ENCODE results near the gene ULBP3.
"Not testable (repeated sequence)": the region's sequence is repeated elsewhere in the genome, so short reads cannot be mapped to it uniquely, and the experiment has no call there.

ULBP3 gene

DNA sequence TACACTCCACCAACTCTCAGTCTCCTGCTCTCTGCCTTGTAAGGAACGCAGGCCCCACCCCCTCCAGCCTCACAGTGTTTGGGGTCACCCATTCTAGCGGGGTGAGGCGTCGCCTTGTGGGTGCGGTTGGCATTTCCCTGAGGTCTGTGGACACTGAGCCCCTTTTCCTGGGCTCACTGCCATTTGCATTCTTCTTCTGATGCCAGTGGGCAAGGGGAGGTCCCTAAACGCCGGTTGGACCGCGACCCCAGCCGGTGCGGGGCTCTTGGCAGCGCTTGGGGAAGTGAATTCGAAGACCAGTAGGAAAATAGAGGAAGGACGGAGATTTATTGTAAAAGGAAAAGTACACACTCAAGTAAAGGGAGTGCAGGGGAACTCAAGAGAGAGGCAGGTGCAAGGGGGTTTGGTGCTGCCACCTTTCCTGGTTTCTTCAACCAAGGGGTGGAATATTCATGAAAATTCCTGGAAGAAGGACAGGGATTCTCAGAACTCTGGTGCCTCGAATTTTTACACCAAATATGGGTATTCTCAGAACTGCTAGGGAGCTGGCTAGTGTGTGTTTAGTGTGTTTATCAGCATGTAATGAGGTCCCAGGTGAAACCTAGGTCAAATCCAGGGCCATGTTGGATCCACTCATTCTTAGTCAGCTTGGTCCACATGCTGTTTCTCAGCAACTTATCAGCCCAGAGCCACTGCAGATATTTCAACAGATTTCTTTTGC is 53.5 kb downstream of the ULBP3 start:
- DNase-seq (ENCODE audit: low spot score) = not testable (repeated sequence)

DNA sequence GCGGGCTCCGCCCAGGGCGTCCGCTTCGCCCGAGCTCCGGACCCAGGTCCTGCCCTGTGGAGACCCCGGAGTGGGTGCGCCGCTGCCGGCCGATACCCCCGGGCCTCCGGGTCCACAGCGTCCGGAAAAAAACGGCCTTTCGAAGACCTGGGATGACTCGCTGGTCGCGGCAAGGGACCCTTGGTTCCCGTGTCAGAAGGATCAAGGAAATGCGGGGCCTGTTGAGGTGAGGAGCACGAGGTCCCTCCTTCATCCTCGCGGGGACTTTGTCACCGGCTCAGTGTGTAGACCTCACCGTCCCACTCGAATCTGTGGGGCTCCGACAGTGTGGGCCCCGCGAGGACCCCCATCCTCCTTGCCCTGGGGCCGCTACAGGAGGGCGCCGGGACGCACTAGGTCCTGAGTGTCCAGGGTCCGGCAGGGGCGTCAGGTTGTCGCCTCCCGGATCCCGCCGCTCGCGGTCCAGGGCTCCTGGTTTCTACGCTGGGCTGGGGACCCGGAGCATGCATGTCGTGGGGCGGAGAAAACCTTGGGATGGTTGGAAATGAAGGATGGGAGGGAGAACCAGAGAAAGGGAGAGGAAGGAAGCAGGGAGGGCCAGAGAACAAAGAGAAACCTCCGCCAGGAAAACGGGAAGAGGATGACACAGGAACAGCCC is 54.2 kb downstream of the ULBP3 start:
- not testable (repeated sequence) for DNase-seq (ENCODE audit: low spot score)

DNA sequence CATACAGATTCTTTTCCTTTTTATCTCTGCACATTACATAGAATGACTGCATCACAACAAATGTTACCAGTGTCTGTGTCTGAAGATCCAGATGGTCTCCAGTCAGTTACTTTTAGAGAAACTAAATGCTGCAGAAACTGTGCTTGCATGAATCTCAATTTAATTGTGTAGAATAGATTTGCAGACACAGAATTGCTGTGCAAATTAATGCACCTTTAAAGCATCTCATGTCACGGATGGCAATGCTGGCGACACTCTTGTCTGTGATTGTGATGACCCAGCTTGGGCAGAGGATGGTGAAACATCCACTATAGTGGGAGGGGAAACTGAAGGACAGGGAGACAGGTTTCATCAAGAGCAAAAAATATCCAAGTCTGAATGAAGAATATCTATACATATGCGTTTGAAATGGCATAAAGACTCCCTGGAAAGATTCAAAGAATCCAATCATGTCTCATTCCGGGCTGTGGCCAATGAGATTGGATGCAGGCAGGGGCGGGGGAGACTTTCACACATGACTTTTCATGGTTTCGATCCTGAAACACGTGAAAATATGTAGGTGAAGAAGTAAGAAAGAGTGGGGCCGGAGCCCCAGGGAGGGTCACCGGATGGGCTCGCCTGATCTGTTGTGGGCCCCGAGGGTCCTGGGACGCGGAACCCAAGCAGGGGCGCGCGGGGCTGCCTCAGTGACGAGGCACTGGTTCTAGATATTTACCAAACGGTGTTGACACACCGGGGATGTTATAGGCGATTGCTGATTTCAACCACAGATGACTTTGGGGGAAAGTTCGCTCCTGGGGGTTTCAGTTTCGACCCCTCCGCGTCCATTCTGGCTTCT is 54.9 kb downstream of the ULBP3 start:
- not testable (repeated sequence) for DNase-seq (ENCODE audit: low spot score)

DNA sequence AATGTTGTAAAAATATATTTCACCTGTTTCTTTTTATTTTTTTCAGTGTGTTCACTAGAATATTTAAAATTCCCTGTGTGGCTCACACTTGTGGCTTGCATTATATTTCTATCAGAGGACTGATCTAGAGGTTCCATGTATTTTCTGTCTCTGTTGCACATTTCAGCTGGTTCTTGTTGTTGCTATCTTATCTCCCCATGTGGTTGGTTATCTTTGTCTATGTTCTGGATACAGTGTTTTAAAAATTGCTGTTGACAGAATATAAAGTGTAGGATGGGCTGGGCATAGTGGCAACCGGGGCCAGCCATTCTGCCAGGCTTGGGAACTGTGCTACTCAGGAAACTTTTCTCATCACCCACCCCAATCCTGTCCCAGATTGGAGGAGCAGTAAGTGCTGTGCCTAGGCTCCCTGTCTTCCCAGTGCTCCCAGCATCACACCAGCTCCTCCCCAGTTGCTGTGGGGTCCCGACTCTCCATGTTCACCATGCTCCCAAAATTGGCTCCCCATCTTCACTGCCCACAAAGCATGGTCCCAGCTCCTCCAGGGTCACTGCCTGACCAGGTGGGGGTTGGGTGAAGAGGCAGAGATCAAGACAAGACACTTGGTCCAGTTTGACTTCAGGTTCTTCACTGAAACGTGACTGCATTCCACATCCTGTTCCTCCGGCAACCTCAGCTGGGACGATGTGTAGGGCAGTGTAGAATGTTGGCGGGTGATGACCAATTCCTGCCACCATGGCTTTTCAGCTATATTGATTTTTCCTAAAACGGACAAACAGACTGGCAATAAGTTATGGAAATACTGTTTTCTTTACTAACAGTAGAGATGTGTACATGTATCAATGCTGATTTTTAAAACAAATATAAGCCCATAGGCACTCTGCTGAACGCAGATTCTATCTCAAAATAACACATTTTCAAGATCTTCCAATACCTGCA is 55.8 kb downstream of the ULBP3 start:
- not testable (repeated sequence) for DNase-seq (ENCODE audit: low spot score)

All from globus pallidus (tissue), 1 donor.